SK-N-SH treated with all-trans-retinoic acid at 6 μM for 48 hours (cell line): Measurements from ENCODE around the gene CALHM6.

Experiments
- ATAC-seq: fragments of 200-7000 bp; cut with Tn5 transposase; 3 replicates; pipeline ENCODE4 v1.9.1; 2020; ENCODE audit warnings: mild to moderate bottlenecking, moderate library complexity
- ARNTL ChIP-seq: fragments of 450-650 bp; formaldehyde crosslinking; IDR thresholded peaks from 2 replicates; pipeline ENCODE4 v1.5.0; 2020; ENCODE audit warnings: low read depth, mild to moderate bottlenecking, moderate library complexity, borderline replicate concordance
- CREB5 ChIP-seq: fragments of 250-450 bp; sonication (Bioruptor Pico); IDR thresholded peaks from 2 replicates; pipeline ENCODE4 v1.5.1; 2020; ENCODE audit warnings: low read depth, mild to moderate bottlenecking, moderate library complexity
- CSDC2 ChIP-seq: fragments of 250-450 bp; sonication (Bioruptor Pico); IDR thresholded peaks from 2 replicates; pipeline ENCODE4 v1.5.0; 2020; ENCODE audit warnings: mild to moderate bottlenecking, moderate library complexity
- CSRNP3 ChIP-seq: fragments of 250-450 bp; sonication (Bioruptor Pico); IDR thresholded peaks from 2 replicates; pipeline ENCODE4 v1.5.1; 2021; ENCODE audit warnings: mild to moderate bottlenecking, moderate library complexity
- ESRRG ChIP-seq: fragments of 250-450 bp; sonication (Bioruptor Pico); IDR thresholded peaks from 2 replicates; pipeline ENCODE4 v1.6.1; 2021; ENCODE audit warnings: mild to moderate bottlenecking
- GLIS3 ChIP-seq: fragments of 250-450 bp; sonication (Bioruptor Pico); IDR thresholded peaks from 2 replicates; pipeline ENCODE4 v1.5.0; 2020; ENCODE audit warnings: mild to moderate bottlenecking, moderate library complexity
- ISL1 ChIP-seq: fragments of 250-450 bp; sonication (Bioruptor Pico); IDR thresholded peaks from 2 replicates; pipeline ENCODE4 v2.1.2; 2022; ENCODE audit warnings: mild to moderate bottlenecking, moderate library complexity
- OSR1 ChIP-seq: fragments of 250-450 bp; sonication (Bioruptor Pico); IDR thresholded peaks from 2 replicates; pipeline ENCODE4 v1.8.0; 2022; ENCODE audit warnings: moderate library complexity, mild to moderate bottlenecking, inconsistent platforms
- POU6F1 ChIP-seq: fragments of 250-450 bp; sonication (Bioruptor Pico); IDR thresholded peaks from 2 replicates; pipeline ENCODE4 v1.8.0; 2021; ENCODE audit warnings: low read depth, mild to moderate bottlenecking, moderate library complexity, borderline replicate concordance
- PPARA ChIP-seq: fragments of 250-450 bp; sonication (Bioruptor Pico); IDR thresholded peaks from 2 replicates; pipeline ENCODE4 v1.5.0; 2020; ENCODE audit warnings: mild to moderate bottlenecking, borderline replicate concordance
- RARB ChIP-seq: fragments of 250-450 bp; sonication (Bioruptor Pico); IDR thresholded peaks from 2 replicates; pipeline ENCODE4 v1.8.0; 2021; ENCODE audit warnings: mild to moderate bottlenecking, moderate library complexity
- SNAI2 ChIP-seq: fragments of 250-450 bp; sonication (Bioruptor Pico); IDR thresholded peaks from 2 replicates; pipeline ENCODE4 v1.5.0; 2020; ENCODE audit warnings: mild to moderate bottlenecking, moderate library complexity
- TCF4 ChIP-seq: fragments of 250-450 bp; sonication (Bioruptor Pico); IDR thresholded peaks from 2 replicates; pipeline ENCODE4 v1.8.0; 2021; ENCODE audit warnings: mild to moderate bottlenecking, moderate library complexity, borderline replicate concordance
- TOX ChIP-seq: fragments of 250-450 bp; sonication (Bioruptor Pico); IDR thresholded peaks from 2 replicates; pipeline ENCODE4 v1.8.0; 2021; ENCODE audit warnings: mild to moderate bottlenecking, moderate library complexity, borderline replicate concordance
- ZC3H10 ChIP-seq: fragments of 250-450 bp; sonication (Bioruptor Pico); IDR thresholded peaks from 2 replicates; pipeline ENCODE4 v1.5.1; 2021; ENCODE audit warnings: mild to moderate bottlenecking, moderate library complexity
- ZFP3 ChIP-seq: fragments of 250-450 bp; sonication (Bioruptor Pico); IDR thresholded peaks from 2 replicates; pipeline ENCODE4 v1.5.0; 2020; ENCODE audit warnings: mild to moderate bottlenecking, moderate library complexity
- ZFP30 ChIP-seq: fragments of 450-650 bp; formaldehyde crosslinking; IDR thresholded peaks from 2 replicates; pipeline ENCODE4 v1.5.0; 2022; ENCODE audit warnings: mild to moderate bottlenecking, moderate library complexity
- ZNF565 ChIP-seq: fragments of 450-650 bp; formaldehyde crosslinking; conservative IDR thresholded peaks from 2 replicates; pipeline ENCODE4 v1.5.0; 2020; ENCODE audit warnings: low read depth, mild to moderate bottlenecking, moderate library complexity
- ZNF70 ChIP-seq: fragments of 450-650 bp; formaldehyde crosslinking; IDR thresholded peaks from 2 replicates; pipeline ENCODE4 v1.5.0; 2020; ENCODE audit warnings: mild to moderate bottlenecking, moderate library complexity
- ZNF8 ChIP-seq: fragments of 450-650 bp; formaldehyde crosslinking; IDR thresholded peaks from 2 replicates; pipeline ENCODE4 v1.5.0; 2020; ENCODE audit warnings: mild to moderate bottlenecking, moderate library complexity
- TF ChIP-seq, protein P1 (sequence below): fragments of 250-450 bp; sonication (Bioruptor Pico); IDR thresholded peaks from 2 replicates; pipeline ENCODE4 v1.5.0; 2020; ENCODE audit warnings: mild to moderate bottlenecking, moderate library complexity
- TF ChIP-seq, protein P2 (sequence below): fragments of 250-450 bp; sonication (Bioruptor Pico); IDR thresholded peaks from 2 replicates; pipeline ENCODE4 v1.8.0; 2020; ENCODE audit warnings: mild to moderate bottlenecking, moderate library complexity, borderline replicate concordance

Gene CALHM6

GRCh38 chr6:116461331-116461931 lies at the start of gene CALHM6:
CALHM6 (plus strand) TSS chr6:116461375; CDS start chr6:116461930, 555 bp downstream.
- no peak for ATAC-seq
- TF ChIP-seq ZNF565 (CRISPR knock-in tag) (no peak), ESRRG (no peak), CREB5 (no peak), RARB (CRISPR knock-in tag) (no peak), POU6F1 (no peak), PPARA (CRISPR knock-in tag) (no peak), ZFP30 (CRISPR knock-in tag) (no peak), ZNF8 (CRISPR knock-in tag) (no peak), CSRNP3 (CRISPR knock-in tag) (no peak), ISL1 (CRISPR knock-in tag) (no peak), ZNF70 (no peak), ARNTL (CRISPR knock-in tag) (no peak), TCF4 (CRISPR knock-in tag) (no peak), ZFP3 (CRISPR knock-in tag) (no peak), ZC3H10 (no peak), SNAI2 (no peak)
- TF ChIP-seq, protein P1, sequence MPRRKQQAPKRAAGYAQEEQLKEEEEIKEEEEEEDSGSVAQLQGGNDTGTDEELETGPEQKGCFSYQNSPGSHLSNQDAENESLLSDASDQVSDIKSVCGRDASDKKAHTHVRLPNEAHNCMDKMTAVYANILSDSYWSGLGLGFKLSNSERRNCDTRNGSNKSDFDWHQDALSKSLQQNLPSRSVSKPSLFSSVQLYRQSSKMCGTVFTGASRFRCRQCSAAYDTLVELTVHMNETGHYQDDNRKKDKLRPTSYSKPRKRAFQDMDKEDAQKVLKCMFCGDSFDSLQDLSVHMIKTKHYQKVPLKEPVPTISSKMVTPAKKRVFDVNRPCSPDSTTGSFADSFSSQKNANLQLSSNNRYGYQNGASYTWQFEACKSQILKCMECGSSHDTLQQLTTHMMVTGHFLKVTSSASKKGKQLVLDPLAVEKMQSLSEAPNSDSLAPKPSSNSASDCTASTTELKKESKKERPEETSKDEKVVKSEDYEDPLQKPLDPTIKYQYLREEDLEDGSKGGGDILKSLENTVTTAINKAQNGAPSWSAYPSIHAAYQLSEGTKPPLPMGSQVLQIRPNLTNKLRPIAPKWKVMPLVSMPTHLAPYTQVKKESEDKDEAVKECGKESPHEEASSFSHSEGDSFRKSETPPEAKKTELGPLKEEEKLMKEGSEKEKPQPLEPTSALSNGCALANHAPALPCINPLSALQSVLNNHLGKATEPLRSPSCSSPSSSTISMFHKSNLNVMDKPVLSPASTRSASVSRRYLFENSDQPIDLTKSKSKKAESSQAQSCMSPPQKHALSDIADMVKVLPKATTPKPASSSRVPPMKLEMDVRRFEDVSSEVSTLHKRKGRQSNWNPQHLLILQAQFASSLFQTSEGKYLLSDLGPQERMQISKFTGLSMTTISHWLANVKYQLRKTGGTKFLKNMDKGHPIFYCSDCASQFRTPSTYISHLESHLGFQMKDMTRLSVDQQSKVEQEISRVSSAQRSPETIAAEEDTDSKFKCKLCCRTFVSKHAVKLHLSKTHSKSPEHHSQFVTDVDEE (CRISPR knock-in tag): no peak
- TF ChIP-seq, protein P2, sequence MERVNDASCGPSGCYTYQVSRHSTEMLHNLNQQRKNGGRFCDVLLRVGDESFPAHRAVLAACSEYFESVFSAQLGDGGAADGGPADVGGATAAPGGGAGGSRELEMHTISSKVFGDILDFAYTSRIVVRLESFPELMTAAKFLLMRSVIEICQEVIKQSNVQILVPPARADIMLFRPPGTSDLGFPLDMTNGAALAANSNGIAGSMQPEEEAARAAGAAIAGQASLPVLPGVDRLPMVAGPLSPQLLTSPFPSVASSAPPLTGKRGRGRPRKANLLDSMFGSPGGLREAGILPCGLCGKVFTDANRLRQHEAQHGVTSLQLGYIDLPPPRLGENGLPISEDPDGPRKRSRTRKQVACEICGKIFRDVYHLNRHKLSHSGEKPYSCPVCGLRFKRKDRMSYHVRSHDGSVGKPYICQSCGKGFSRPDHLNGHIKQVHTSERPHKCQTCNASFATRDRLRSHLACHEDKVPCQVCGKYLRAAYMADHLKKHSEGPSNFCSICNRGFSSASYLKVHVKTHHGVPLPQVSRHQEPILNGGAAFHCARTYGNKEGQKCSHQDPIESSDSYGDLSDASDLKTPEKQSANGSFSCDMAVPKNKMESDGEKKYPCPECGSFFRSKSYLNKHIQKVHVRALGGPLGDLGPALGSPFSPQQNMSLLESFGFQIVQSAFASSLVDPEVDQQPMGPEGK: no peak

GRCh38 chr6:116412270-116412669 lies 48.9 kb upstream of the CALHM6 start:
- peak; percentile 44 for ATAC-seq
- TF ChIP-seq ZFP3 (CRISPR knock-in tag) (no peak), CSRNP3 (CRISPR knock-in tag) (no peak), ESRRG (no peak), CSDC2 (CRISPR knock-in tag) (no peak), OSR1 (no peak), POU6F1 (no peak), GLIS3 (no peak), SNAI2 (no peak), TCF4 (CRISPR knock-in tag) (no peak), ZNF565 (CRISPR knock-in tag) (no peak), ZNF70 (no peak), RARB (CRISPR knock-in tag) (no peak), TOX (no peak), ISL1 (CRISPR knock-in tag) (no peak), ZFP30 (CRISPR knock-in tag) (no peak), ZNF8 (CRISPR knock-in tag) (no peak), PPARA (CRISPR knock-in tag) (no peak)
- TF ChIP-seq, protein P1 (CRISPR knock-in tag): no peak
